ENCODE data around the gene SLC39A2.
"Not testable (repeated sequence)": the region's sequence is repeated elsewhere in the genome, so short reads cannot be mapped to it uniquely, and the experiment has no call there.

SLC39A2 gene

DNA sequence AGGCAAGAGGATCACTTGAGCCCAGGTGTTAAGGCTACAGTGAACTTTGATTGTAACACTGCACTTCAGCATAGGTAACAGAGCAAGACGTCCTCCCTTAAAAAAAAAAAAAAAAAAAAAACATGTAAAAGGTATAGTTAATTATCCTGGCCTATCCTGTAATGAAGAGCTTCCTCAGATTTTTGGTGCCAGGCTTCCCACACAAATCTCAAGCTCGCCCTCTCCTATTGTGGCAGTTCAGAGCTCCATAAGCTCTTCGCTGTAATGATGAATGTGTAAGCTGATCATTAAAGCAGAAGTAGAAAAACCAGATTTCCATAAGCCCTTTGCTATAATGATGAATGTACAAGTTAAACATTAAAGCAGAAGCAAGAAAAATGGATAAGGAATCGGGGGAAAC lies 2.0 kb upstream of the SLC39A2 start:
- no peak for DNase-seq (ENCODE audit: low spot score)

DNA sequence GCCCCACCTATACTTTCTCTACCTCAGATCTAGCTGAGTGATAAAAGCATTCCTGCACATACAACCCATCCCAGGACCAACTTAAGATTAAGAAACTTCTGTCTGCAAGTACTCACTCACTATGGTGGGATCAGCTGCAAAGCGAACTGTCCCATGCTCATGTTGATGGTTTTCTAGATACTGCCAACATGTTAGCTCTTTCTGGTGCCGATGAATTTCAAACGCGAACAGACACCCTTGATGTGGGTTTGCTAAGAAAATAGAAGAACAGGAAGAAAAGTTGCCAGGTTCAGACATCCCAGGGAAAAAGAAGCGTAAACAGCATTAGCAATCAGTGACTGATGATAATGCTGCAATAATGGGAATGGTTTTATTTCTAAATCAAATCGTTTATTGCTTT lies 1.5 kb upstream of the SLC39A2 start:
- DNase-seq (ENCODE audit: low spot score), result no peak

DNA sequence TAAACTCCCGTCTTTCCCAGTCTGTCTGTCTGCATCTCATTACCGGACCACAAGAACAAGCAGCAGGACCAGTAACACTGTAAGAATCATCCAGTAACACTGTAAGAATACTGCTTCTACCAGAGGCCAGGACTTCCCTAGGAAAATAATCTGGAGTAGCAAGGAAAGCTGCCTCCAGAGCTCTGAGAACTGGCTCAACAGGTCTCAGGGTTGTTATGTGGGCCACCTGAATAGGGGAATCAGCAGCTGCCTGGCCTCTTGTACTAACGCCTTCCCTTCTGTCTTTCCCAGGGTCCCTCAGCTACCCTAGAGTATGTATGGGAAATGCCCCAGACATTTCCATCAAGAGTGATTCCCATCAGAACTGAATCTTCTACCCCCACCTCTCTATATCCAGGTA lies 954 bp upstream of the SLC39A2 start:
- DNase-seq (ENCODE audit: low spot score), result no peak

DNA sequence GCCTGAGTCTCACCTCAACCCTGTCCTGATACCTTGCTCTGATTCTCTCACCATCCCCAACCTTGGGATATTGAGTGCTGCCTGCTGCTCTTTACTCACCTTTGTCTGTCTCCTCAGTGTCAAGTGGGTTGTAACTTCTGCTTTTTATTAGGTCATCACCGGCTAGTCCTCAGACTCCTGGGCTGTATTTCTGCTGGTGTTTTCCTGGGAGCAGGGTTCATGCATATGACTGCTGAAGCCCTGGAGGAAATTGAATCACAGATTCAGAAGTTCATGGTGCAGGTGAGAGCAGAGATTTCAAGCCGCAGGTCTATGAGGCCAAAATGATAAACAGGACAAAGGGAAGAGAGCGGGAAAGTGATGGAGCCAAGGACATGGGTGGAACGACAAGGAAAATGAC lies 498 bp downstream of the SLC39A2 start:
- DNase-seq (ENCODE audit: low spot score), result no peak

DNA sequence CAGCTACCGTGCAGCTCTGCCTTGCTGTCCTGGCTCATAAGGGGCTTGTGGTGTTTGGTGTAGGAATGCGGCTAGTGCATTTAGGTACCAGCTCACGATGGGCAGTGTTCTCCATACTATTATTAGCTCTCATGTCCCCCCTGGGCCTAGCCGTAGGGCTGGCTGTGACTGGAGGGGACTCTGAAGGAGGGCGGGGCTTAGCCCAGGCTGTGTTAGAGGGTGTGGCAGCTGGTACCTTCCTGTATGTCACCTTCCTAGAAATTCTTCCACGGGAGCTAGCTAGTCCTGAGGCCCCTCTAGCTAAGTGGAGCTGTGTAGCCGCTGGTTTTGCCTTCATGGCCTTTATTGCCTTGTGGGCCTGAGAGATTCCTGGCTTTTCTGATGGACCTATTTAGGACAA lies 2.1 kb downstream of the SLC39A2 start:
- DNase-seq (ENCODE audit: low spot score), result no peak

DNA sequence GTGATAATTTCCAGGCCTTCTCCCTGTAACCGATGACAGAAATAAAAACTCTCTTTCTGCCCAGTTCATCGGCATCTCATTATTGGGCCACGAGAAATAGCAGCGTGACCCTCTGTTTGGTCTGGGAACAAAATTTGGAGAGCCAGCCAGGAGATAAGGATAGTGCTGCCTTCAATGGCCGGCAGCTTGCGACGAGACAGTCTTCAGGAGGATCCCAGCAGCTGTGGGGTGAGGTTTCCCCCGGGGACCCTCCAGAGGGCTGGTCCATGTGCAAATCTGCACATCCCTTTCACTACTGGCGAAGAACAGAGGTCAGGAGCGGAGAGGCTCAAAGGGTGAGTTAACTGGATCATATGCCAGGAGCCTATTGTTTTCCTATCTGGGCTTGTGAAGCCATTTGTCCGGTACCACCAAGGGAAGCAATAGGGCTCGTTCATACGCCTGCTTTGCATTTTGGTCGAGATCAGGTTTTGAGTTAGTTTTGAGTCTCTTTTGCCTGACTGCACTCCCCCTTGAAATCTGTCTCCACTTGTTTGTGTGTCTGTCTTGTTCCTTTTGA lies 4.8 kb downstream of the SLC39A2 start:
- no peak for DNase-seq (ENCODE audit: low spot score)

DNA sequence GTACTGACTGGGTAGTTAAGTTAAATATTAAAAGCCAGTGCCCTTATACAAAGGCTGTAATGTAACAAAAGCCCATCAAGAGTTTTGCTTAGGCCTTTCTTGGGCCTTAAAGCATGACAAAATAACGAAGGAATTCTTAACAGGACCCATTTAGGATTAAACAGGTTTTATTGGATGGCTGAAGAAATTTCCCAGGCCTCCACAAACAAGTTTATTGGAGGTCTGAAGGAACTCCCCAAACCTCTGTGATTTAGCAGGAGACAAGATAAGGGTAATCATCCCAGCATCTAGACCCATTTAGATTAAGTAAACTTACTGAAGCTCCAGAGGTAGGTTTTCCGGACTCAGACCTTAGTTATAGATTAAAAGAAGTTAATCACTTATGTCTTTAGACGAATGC lies 10.6 kb downstream of the SLC39A2 start:
- DNase-seq (ENCODE audit: low spot score), result not testable (repeated sequence)

DNA sequence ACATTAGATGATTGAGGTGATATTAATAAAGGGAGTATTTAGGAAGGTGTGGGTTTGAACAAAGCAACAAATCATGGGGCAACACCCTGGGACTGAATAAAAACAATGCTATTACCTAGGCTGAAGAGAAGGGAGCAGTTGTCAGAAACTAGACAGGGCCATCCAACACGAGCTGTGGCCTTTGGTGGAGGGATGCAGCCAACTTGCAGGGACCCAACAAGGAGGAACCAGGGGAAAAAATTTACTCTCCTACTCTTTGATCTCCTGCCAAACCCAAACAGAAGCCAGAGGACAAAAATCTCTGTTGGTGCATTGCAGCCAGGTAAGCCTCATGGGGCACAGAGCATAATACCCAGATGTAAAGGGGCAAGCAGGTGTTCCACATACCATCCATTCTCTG lies 12.0 kb downstream of the SLC39A2 start:
- DNase-seq (ENCODE audit: low spot score), result no peak

DNA sequence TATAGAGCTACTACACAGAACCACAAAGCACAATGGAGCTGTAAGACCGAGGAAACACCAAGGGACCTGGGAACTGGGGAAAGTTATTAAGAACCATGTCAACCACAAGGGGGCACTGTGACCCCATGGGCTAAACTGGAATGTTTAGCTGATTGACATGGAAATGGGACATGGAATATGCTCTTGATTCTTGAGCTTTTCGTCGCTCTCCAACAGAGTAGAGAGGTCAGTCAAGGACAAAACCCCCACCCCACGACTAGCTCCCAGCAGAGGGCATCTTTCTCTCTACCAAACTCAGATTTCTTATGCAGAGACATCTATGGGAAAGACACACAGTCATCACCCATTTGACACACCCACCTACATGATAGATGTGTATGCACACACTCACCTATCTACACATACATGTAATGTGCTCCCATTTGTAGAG lies 15.7 kb downstream of the SLC39A2 start:
- DNase-seq (ENCODE audit: low spot score), result peak; percentile 84

DNA sequence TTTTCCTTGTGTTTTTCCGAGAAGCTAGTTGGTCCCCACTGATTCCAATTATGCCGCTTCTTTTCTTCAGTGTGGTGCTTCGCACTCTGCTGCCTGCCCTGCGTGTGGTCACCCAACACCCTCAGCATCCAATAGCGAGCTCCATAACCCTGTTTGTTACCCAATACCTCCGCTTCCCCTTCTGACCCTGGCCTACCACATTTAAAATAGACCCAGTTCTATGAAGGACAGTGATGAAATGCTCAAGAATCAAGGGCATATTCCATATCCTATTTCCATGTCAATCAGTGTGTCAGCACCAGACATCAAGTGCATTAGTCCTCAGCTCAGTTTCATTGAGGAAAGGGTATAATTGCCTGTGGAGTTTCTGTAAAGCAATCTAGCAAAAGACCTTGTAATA lies 16.2 kb downstream of the SLC39A2 start:
- DNase-seq (ENCODE audit: low spot score), result no peak

DNA sequence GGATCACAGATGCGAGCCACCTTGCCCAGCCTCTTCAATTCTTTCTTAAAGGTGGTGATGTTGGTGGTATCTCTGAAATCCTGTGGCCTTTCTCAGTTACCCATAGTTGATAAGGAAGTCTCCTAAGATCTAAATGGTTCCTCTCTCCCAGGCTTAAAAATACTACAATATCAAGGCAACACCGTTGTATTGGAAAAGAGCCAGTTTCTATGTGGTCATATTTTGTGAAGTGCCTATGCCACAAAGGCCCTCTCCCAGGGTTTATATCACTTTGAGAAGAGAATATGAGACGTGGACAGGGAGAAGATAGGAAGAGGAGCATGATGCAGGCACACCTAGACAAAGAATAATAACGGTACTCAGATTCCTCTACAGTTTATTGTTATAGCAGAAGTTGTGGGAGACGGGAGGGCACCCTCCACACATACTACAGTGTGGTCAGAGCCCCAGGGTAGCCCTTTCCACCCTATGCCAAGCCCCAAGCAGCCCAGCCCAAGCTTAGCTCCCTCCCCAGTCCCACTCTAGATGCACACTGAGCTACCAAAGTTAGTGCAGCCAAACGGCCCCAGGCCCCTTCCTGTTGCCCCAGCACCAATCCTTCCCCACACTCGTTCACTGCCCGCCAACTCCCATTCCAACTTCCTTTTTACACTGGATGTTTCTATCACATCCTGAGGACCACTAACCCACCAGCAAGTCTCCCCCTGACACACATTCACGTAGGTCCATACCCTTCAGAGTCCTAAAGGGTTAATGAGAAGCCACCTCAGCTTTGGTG lies 17.5 kb downstream of the SLC39A2 start:
- no peak for DNase-seq (ENCODE audit: low spot score)

DNA sequence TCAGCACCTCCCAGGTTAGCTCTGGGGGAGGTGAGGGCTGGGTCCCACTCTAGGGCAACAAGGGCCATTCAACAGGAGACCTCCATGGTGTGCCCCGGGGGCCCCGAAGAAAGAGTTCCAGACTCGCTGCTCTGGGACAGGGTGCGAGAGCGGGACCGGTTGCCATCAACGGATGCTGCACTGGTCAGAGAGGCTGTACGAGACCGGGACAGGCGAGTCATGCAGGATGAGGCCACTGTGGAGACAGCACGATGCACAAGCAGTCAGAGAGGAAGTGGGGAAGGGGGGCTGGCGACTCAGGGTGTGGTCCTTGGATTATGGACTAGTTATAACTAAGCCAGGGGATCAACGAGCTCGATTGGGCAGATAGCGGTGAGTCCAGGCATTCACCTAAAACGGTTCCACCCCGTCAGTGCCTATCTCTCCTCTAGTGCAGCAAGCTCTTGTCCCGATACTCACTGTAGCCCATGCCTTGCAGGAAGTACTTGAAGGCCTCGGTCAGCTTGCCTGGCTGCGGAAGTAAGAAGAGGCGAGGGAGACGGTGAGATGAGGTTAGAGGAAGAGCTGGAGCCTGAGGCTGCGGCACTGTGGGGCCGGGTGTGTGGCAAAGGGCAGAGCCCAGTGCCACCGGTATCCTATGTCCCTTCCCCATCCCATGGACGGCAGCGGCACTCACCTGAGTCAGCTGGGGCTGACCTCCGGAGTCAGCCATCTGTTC lies 18.6 kb downstream of the SLC39A2 start:
- no peak for DNase-seq (ENCODE audit: low spot score)

DNA sequence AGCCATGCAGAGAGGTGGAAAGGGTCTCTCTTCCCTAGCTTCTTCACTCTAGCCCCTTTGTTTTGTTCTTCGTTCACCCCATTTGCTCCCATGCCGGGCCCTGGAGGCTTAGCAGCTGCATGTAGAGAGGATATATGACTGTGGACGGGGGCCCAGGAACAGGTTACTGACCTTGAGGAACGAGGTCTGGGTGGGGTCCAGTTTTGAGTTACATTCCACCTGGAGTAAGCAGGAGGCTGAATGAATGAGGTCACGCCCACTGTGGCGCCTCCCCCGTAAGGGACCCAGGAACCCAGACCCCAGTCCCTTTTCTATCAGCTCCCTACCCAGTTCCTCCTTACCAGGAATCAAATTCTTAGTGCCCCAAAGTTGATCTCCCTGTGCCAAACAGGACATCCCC lies 19.2 kb downstream of the SLC39A2 start:
- DNase-seq (ENCODE audit: low spot score), result no peak

DNA sequence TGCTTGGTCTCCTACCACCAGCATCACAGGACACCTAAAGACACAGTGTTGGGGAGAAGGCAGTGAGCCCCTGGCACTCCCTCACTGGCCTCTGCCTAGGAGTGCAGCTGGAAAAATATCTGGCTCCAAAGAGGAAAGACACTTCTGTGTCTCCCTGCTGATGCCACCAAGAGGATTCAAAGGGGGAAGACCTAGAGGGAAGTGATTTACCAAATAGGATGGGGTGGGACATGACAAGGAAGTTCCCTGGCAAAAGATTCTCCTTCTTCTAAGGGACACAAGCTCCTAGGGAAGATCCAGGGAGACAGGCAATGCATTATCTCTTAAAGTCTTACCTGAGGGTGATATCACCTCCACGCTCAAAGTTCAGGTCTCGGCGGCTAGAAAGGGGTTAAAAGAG lies 19.7 kb downstream of the SLC39A2 start:
- no peak for DNase-seq (ENCODE audit: low spot score)

DNA sequence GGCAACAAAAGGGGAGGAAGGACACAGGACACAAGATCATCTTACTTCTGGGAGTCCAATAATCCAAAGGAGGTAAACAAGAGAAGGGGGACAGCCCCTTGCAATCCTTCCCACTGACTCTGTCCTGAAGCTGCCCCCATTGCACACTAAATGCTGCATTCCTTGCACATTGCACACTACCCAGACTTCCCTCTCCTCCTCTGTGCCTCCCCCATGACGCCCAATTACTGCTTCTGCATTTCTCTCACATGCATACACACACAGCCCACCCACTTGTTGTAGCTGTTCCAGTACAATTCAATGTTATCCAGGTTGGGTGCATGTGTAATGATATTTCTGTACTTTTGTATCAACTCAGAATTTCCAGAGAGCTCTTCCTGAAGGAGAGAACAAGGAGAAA lies 20.3 kb downstream of the SLC39A2 start:
- no peak for DNase-seq (ENCODE audit: low spot score)

DNA sequence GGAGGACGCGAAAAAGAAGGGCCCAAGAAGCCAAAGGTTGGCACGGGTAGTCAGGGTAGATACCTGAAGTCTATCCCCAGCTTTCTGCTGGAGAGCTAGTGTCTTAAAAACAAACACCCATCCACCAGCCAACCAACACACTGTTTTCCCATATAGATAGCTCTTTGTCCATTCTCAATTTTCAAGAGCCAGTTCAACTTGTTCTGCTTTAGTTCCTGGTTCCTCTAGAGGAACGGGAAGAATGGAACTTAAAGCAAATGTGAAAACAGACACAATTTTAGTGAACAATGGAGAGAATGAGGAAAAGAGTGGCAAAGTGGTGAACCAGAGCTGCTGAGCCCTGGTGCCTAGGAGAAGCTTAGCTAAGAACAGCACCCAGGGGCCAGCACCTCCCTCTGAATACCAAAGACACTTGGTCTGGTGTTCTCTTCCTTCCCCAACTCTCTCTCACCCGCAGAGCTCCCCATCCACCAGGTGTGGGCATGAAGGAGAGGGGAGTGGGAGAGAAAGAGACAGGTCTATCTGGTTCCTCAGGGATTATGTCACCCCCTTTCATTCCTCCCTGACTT lies 22.0 kb downstream of the SLC39A2 start:
- no peak for DNase-seq (ENCODE audit: low spot score)

DNA sequence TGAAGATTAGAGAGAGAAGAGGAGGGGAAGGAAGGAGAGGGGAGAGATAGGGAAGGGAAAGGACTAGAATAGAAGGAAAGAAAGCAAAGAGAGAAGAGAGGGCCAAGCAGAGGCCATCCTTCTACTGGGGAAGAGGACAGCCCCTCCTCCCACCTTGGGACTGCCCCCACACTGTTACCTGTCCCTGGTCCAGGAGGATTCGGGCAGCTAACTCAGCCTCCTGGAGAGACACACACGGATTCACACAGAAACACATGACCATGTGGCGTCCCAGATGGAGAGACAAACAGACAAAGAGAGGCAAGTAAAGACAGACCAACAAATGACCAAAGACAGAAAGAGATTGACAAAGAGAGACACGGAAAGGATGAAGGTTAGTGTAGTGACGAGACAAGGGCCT lies 23.6 kb downstream of the SLC39A2 start:
- no peak for DNase-seq (ENCODE audit: low spot score)

DNA sequence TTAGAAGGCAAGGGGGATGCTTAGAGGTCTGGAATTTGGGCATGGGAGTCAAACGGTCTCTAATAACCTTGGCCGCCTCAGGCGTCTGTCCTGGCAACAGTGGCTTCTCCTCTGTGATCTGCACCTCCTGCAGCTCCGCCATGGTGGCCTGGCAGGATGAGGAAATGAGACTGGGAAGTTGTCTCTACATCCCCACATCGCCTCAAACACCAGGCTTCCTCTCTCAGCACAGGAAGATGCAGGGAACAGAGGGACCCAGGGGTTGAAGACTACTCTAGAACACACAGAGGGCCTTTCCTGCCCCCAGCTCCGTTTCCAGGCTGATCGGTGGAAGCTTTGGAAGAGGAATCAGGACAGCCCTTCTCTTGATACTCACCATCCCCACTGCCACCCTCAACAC lies 24.1 kb downstream of the SLC39A2 start:
- no peak for DNase-seq (ENCODE audit: low spot score)

DNA sequence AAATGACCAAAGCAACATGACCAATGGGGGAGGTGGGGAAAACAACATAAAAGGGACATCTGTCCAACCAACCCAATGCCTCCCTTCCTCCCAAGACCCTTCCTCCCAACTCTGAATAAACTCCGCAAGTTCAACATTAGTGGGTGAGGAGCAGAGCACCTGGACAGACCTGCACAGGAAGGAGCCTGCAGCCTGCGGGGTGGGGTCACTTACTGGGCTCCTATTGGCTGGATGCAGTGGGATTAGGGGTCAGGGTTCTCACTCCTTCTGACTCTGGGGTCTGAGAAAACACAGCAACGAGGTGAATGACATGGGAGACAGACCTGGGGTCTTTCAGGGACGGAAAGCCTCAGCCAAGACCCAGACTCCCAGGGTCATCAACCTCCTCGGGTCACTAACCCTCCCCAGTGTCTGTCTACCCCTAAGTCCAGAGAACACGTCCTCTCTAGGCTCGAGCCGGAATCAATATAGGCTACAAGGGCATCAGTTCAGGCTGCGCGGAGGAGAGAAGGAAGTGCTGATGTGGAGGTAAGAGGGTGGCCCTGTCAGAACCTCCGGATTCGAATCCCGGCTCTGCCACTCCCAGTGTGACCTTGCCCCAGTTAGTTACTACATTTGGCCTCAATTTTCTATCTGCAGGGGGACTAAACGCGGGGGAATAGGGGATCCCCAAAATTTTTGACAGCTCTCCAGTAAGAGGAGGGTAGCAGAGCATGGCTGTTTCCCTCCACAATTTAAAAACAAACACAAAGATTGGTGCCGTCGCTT lies 24.9 kb downstream of the SLC39A2 start:
- DNase-seq (ENCODE audit: low spot score), result no peak

DNA sequence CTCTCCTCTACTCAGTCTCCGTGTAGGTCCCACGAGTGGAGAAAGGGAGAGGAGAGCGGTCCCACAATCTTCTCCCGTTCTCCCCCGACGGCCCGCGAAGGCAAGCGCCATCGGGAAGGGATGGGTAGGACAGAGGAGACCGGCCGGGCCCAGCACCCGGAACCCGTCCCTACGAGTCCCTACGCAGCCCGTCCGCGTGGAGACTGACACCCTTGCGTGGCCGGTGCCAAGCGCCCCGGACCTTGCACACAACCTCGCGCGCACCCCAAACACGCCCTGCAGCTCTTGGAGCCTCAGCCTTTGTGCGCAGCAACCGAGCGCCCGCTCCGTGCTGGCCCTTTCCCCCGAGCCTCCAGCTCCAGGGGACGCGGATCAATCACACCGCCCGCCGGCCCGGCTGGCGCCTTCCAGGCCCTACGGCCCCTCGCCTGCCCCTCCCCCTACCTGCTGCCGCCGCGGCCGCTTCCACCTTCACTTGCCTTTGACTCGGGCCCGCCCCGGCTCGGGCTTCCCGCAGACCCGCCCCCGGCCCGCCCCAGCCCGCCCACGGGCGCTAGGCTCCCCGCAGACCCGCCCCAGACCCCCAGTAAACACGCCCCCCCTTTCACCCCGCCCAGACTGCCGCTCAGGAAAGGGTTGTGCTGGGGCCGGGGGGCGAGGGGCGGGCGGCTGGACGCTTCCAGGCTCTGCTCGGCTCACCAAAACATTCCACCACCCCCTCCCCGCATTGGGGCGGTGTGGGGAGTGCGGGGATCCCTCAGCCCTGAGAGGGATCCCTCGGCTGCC lies 25.7 kb downstream of the SLC39A2 start, which contains the start of gene NDRG2:
NDRG2 (minus strand) TSS at position 477 of the 786 bp plus-strand sequence. CDS start 1,746 bp downstream, outside the sequence.
- DNase-seq (ENCODE audit: low spot score), result no peak
